Fibroblast of lung (primary cell): ENCODE measurements around the gene TENM3.

Source experiments
- EZH2 ChIP-seq: IDR thresholded peaks from 2 replicates; pipeline ENCODE4 v1.5.1; 2012; ENCODE audit warnings: low read length, control low read depth, mild to moderate bottlenecking; ENCODE audit errors: missing control alignments
- TF ChIP-seq, protein P1 (sequence below), 2 donors: IDR thresholded peaks in 1 of 2; conservative IDR thresholded peaks in 1 of 2; 1 replicate in 1 of 2; 2 replicates in 1 of 2; pipeline ENCODE4 v1.5.1; 2011 to 2012; ENCODE audit warnings: low read length in 2 of 2, control low read depth in 1 of 2, inconsistent platforms in 1 of 2, low read depth in 1 of 2, mild to moderate bottlenecking in 1 of 2

DNA sequence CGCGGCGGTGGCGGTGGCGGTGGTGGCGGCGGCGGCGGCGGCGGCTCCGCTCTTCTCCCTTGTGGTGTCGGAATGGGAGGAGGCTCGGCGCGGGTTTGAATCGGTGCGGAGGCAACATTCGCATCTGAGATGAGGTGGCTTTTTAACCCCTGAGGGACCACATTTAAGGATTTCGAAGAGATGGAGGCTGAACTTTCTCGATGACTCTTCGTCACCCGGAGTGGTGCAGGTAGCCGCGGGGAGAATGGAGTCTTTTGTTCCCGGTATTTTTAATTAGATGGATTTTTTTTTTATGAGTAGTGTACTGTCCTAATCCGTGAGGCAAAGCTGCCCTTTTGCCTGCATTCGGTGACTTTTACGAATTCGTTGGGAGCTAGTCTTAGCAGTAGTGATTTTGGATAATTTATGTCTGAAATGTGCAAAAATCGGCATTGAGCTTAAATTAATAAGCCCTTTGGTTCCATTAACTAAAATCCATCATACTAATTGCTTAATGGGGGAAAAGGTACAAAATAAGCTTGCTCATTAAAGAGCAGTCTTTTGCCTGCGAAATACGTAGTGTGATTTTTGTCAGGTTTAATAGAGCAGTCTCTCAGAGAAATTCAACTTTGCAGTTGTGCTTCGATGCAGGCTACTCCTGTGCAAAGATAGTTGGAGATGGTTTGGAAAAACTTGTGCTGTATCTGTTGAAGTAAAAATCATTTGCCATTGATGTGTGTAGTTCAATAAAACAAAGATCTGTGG lies 206.2 kb downstream of the TENM3 start:
- TF ChIP-seq, protein P1, sequence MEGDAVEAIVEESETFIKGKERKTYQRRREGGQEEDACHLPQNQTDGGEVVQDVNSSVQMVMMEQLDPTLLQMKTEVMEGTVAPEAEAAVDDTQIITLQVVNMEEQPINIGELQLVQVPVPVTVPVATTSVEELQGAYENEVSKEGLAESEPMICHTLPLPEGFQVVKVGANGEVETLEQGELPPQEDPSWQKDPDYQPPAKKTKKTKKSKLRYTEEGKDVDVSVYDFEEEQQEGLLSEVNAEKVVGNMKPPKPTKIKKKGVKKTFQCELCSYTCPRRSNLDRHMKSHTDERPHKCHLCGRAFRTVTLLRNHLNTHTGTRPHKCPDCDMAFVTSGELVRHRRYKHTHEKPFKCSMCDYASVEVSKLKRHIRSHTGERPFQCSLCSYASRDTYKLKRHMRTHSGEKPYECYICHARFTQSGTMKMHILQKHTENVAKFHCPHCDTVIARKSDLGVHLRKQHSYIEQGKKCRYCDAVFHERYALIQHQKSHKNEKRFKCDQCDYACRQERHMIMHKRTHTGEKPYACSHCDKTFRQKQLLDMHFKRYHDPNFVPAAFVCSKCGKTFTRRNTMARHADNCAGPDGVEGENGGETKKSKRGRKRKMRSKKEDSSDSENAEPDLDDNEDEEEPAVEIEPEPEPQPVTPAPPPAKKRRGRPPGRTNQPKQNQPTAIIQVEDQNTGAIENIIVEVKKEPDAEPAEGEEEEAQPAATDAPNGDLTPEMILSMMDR (conservative IDR thresholded peaks at IDR 0.05 in 1 of 2, IDR thresholded peaks at IDR 0.05 in 1 of 2; ENCODE audit: low read depth in 1 of 2, low read length in 2 of 2): no peak
- TF ChIP-seq EZH2: no peak
